AG20443 (cell line): ENCODE results near the gene SLC6A11.

Experiments used
- DNase-seq: peaks from one replicate; pipeline ENCODE4 v3.0.0; 2012; ENCODE audit warnings: low spot score, mixed read lengths

The SLC6A11 gene

DNA sequence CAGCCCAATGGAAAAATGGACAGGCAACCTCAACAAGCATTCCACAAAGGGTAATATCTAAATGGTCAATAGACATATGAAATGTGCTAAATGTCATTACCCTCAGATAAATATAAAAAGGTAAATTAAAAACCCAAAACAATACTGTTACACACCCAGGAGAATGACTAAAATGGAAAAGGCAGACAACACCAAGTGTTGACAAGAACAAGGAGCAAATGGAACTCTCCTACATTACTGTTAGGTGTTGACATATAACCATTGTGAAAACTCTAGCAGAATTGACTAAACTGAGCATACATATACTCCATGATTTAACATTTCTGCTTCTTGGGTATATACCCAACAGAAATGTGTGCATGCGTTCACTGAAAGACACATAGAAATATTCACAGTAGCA, 25.3 kb upstream of the SLC6A11 start:
- DNase-seq, result no peak

DNA sequence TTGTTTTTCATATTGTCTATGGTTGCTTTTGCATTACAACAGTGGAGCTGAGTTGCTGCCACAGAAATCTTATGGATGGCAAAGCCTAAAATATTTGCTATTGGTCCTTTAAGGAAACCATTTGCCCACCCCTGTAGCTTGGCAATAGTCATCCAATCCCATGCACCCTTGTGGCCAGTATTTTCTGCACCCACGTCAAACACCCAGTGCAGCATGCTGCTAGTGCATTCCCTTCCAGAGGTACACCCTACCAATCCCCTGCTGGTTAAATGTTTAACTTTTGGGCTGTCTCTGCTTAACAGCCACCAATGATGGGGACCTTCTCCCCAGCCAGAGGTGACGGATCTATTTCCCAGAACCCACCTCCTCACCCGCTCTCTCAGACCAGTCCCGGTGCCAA, 23.8 kb upstream of the SLC6A11 start:
- no peak for DNase-seq

DNA sequence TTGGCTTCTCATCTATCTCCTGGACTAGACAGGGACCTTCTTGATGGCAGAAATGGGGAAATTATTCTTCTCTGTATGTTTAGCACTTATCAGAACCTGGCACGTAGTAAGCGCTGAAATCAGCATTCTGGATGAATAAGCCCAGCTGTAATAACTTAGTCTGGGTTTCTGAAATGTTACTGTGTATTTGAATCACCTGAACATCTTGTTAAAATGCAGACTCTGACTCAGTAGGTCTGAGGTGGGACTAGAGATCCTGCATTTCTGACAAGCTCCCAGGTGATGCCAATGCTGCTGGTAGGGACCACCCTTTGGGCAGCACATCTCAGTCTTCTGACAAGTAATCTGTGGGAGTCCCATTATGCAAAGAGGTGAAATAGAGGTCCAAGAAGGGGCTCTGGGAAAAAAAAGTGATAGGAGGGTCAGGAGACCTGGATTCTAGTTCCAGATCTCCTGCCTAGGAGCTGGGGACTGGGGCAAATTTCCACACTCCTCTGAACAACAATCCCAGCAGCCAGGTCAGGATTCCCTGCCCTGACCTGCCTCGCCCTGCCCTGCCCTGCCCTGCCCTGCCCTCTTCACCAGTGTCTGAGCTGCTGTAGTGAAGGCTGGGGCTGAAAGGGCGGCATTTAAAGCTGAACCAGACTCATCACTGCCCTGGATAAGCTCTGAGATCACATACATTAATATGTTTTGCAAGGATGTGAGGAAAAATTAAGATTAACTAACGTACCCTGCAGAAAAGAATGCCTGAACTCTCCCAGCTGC, 17.2 kb upstream of the SLC6A11 start:
- no peak for DNase-seq

DNA sequence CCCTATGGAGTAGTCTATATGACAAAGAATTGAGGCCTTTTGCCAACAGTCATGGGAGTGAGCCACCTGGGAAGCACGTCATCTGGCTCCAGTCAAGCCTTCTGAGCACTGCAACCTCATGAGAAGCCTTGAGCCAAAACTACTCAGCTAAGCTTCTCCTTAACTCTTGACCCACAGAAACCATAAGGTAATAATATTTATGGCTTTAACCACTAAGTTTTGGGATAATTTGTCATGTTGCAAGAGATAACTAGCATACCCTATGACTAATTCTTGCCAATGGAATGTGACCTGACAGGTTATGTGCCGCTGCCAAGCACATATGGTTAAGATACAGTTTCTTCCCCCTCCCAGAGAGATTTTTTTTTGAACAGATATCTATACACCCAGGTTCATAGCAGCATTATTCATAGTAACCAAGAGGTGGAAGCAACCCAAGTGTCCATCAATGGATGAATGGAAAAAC, 11.8 kb upstream of the SLC6A11 start:
- no peak for DNase-seq

DNA sequence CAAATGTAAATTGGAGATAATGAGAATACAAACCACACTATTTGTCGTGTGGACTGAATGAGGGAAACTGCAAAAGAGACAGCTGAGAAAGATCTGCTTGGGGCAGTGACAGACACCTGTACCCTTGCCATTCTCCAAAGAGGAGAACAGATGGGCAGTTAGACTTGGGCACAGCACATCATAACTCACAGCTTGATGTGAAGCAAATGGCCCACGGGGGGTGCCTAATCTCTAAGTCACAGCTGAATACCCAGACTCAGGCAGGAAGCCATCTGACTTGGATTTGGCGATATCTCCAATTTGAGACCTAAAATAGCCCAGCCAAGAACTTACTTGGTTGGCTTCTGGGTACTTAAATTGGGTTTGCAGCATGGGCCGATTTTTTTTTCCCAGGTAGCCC, 10.0 kb upstream of the SLC6A11 start:
- no peak for DNase-seq

DNA sequence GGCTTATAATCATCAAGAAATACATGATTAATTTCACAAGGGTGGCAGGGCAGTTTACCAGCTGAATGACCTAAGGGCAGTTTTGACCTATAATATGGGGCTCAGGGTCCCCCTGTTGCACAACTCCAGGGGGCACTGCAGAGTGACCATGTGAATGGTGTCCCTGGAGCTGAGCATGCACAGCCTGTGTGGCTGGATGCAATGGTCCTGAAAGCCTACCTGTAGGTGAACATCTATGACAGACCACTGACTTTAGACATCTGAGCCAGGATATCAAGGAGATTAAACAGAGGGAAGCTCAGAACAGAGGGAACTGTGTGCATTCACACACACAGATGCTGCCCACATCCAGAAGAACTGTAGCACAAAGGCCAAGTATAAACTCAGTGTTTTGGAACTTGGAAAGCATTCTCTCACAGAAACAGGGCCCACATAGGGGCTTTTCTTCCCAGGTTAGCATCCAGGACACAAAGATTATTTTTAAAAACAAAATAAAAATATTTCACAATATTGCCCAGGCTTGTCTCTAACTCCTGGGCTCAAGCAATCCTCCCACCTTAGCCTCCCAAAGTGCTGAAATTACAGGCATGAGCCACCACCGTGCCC, 7.8 kb upstream of the SLC6A11 start:
- DNase-seq, result no peak

DNA sequence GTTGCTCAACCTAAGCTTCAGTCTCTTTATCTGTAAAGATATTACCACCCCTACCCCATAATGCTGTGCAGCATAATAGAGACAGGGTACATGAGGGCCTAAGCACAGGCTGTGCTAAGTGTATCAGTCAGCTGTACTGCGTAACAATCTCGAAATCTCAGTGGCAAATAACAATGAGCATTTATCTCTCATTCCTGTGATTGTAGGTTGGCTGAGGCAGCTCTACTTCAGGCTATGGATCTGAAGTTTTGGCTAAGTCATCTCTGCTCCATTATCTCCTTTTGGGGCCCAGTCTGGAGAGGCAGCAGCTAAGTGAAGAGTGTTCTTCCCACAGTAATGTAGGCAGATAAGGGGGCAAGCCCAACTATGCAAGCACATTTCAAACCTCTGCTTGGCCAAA, 7.1 kb upstream of the SLC6A11 start:
- no peak for DNase-seq

DNA sequence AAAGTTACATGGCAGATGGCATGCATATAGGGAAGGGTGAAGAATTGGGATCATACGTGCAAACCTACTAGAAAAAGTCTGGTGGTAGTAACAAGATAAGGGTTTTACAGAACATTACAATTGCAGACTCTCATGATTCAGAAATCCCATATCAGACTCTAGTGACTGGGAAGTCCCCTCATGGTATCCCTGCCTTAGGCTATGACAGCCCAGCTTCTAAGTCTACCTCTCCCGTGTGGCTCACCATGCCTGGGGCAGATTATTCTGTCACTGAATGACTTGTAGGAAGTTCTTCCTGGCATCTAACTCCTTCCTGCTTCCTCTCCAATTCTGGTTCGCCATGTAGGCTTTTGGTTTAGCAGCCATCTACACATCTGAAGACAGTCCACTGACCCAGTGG, 5.7 kb upstream of the SLC6A11 start:
- DNase-seq, result no peak

DNA sequence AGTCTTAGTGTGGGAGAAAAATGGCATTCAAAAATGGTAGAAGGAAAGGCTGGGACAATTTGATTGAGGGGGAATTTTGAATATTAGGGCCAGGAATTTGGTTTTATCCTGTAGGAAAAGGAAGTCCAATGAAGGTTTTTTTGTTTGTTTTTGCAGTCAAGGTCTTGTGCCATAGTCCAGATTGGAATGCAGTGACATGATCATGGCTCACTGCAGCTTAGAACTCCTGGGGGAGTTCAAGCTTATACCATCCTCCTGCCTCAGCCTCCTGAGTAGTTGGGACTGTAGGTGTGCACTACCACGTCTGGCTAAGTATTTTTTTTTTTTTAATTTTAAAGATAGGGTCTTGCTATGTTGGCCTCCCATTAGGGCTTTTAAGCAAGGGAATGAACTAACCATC, 2.6 kb upstream of the SLC6A11 start:
- DNase-seq, result no peak

DNA sequence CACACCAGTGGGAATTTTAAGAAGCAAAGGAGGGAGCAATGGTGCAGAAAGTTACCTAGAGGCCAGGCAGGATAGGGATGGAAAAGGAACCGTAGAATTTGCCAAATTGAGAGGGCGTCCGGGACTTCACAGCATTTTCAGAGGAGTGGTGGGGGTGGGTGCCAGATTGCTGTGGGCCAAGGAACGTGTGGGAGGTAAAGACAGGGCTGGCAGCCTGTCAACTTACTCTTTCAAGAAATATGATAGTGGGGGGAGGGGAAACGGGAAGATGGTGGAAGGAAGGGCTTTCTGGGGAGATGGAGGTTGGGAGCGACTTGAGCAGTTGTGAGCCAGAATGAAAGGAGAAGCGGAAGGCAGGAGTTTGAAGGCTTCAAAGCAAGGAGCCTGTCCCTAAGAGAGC, 1.4 kb upstream of the SLC6A11 start:
- no peak for DNase-seq

DNA sequence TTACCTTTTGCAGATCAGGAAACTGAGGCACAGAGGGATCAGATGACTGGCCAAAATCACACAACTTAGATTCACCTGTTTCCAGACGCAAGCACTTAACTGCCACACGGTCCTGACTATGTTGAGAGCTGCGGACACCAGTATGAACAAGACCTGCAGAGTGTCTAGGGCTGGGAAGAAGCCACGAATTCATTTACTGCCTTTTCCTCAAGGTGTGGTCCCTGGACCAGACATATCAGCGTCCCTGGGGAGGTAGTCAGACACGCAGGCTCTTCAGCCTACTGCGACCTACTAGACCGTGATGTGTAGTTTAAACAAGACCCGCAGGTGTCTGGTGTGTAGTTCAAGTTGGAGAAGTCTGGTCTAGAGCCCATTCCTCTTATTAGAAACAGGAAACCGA, 541 bp upstream of the SLC6A11 start:
- DNase-seq, result no peak

DNA sequence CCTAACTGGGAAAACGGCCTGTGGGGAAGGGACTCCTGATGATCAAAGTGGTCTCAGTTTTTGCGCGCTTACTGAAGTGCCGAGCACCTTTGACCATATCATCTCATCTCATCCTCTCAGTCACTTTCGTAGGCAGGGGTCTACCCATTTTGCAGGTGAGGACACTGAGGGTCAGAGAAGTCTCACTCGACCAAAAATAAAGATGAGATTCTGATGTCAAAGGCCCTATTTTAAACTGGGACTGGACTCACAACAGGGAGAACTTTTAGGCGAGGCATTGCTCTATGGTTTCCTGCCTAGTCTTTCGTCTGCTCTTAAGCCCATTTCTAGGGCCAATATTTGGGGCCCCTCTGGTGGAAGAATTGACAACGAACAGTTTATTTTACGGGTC, 830 bp downstream of the SLC6A11 start:
- no peak for DNase-seq

DNA sequence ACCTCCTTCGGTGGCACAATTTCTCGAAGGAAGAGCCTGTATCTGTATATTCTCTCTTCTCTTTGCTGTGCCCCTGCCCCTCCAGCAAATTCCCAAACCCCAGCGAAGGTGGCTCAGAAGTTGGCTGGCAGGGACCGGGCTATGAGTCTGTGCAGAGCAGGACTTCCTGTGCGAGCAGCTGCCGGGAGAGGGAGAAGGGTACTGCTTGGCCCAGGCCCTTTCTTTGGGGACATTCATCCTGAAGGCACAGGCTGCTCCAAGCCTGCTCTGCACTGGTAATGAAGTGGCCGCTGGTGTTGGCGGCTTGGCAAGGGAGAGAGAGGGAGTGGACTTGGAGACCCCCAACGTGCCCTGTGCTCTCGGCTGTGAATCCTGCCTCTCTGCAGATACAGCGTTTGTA, 1.5 kb downstream of the SLC6A11 start:
- DNase-seq, result no peak

DNA sequence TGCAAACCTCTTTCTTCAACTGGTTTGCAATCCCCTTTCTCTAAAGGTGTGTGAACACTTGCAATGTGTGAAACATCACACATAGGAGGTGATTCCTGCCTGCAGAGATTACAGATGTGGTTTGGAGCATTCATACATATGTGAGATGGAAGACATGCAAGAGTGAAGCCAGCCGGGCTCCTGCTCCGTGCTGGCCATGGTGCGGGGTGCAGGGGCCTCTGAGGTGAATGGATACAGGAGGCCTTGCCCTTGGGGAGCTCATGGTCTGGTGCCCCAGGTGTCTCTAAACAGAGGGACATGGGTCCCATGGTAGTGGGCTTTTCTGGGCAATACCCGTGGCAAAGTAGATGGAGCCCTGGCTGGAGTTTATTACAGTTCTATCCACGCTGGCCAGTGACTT, 6.0 kb downstream of the SLC6A11 start:
- no peak for DNase-seq

DNA sequence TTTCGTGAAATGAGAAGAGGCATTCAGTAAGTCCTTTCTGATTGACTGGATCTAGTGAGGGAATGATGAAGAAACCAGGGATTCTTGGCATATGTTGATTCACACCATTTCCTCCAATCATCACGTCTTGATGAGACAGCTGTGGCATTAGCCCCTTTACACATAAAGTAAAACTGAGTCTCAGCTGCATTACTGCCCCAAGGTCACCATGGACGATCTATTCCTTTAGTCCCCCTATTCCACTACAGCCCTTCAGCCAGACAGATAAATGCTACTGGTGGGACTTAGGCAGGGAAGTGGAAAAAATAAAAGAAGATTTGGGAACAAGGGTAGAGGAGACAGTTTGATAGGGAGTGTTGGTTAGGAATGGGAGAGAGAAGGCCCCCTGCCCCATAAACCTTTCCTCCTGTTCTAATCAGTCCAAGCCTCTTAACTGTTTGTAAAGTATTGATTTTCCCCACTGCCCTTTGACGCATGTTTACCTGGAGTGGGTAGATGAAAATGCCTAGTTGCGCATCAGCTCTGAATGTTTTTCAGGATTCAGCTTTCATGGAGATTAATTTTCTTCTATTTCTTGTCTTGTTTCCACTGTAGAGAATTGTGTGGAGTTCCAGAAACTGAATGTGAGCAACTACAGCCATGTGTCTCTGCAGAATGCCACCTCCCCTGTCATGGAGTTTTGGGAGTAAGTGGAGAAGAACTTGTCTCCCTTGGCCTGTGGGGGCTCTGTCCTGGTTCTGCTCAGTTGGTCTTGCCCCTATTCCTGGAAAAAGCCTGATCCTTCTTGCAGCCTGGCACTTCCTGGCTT, 6.9 kb downstream of the SLC6A11 start:
- DNase-seq, result no peak

DNA sequence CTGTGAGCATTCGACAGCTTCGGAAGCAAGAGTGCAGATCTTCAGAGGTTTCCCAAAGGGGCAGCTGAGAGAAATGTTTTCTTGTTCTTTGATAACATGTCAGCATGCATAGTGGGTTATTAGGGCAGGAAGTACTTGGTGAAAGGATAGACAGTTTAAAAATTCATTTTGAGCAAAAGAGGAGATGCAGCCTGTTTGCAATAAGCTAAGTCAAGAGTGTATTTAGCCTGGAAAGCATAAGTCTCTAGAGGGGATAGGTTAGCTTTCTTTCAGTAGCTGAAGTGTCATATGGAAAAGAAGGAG, 7.4 kb downstream of the SLC6A11 start:
- no peak for DNase-seq

DNA sequence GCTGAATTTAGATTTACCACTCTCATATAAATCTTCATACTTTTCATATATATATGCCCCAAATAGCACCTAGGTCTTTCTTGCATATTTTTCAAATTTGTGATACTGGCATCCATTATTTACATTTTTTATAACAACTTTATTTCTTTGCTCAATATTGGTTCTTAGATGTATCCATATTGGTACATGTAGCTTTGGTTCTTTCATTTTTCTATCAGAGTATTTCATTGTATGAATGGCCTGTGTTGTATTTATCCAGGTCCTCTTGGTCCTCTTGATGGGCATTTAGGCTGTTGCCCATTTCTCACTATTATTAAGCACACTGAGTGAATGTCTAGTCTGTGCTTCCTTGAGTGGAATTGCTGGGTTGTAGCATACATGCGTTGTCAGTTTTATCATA, 8.4 kb downstream of the SLC6A11 start:
- no peak for DNase-seq

DNA sequence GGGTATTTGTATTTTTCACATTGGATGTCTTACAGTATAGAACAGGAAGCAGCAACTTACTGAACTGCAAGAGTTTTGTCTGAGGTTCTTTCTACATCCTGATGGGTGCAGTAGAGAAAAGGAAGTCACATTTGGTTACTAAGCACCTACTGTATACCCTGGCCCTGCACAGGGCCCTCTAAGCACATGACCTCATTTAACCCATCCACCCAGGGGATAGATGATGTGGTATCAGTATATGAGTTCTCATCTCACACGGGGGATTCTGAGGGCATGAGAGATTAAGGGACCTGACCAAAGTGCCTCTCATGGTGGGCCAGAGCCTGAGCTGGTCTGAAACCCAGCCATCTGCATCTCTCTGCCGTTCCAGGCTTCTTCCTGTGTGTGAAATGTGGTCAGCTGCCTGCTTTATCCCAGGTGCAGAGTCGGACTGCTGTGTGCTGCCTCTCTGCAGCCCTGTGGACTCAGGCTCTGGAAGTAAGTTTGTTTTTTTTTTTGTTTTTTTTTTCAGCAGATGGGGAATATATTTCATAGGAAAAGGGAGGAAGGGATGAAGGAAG, 17.9 kb downstream of the SLC6A11 start:
- no peak for DNase-seq

DNA sequence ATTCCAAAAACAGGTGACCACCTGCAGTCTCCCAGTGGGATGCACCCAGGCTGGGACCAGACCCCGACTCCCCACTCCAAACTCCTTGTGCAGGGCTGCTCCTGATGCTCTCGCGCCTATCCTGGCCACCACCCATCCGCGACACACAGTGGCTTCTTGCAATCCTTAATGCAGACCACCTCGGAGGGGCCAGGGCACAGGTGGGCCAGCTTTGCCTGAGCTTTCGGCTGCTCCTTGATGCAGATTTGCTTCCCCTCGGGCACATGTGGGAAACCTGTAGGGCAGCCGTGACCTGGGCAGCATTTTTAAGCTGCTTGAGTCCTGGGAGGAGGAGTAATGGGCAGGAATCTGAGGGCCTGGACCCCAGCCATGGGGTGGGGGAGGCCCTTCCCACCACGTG, 18.9 kb downstream of the SLC6A11 start:
- no peak for DNase-seq

DNA sequence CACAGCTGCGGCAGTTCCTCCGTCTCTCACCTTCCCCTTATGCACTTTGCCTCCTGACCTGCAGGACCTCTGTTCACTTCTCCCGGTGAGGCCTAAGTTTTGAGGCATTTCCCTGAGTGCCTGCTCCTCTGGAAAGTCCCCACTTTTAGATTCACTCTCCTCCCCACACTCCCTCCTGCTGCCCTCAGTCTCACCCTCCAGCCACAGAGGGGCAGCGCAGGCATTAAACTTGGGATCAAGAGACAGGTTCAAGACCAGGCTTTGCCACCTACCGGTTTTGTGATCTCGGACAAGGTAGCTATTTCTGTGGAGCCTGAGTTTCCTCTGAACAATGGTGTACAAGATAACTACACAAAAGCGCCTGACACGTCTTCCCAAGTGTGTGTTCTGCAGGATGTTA, 19.4 kb downstream of the SLC6A11 start:
- DNase-seq, result no peak

DNA sequence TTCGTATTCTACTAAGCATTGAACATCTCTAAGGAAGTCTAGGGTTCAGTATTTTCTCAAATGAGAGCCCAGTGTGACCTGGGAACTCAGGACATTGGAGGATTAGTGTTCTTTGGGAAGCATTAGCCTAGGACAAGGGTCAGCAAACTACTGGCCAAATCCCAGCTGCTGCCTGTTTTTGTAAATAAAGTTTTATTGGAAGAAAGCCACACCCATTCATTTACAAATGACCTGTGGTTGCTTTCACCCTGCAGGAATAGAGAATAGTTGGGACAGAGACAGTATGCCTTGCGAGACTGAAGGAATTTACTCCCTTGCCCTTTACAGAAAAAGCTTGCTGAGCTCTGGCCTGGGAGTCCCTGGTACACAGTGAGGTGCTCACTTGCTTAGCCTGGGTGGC, 20.6 kb downstream of the SLC6A11 start:
- no peak for DNase-seq

DNA sequence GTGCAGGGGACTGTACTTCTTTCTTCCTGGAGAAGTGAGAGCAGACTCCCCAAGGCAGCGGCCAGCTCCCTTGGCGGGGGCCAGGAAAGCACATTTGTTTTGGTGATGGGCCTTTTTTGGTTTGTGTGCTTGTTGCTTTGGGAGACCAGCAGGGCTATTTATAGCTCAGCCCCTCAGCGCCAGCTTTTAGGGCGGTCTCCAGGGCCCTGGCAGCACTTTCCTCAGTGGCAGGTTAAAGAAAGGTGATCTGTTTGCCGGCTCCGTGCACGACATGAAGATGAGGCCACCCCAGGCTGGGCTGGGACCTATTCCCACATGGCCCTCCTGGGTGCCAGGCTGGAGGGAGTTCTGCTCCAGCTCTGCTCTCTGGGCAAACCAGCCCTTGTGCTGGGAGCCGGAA, 21.8 kb downstream of the SLC6A11 start:
- DNase-seq, result no peak

DNA sequence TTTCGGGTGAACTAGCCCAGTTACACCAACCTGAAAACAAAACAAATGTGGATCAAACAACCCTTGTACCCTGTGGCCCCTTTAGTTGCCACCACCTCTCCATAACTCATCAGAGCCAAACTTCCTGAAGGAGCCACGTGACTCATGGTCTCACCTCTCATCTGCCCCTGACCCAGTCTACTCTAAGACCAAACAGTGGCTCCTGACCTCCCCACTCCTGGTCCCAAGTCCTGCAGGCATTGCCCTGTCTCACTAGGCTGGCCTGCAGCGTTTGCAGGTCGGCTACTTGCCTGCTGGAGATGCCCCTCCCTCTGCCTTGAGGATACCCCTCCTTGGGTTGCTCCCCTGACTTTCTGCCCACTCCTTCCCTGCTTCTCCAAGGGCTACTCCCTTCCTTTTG, 23.1 kb downstream of the SLC6A11 start:
- no peak for DNase-seq
